RWPE2 (cell line): ENCODE data around the gene DMTF1.

Experiments used
- ATAC-seq: fragments of 200-7000 bp; cut with Tn5 transposase; 3 replicates; pipeline ENCODE4 v1.9.1; 2021; ENCODE audit warnings: low read depth
- DNase-seq: peaks from one replicate; pipeline ENCODE4 v3.0.0-alpha.2; 2020; ENCODE audit warnings: low spot score
- H3K27ac ChIP-seq: fragments of 450-650 bp; 2 replicates; pipeline ENCODE4 v1.5.1; 2017; ENCODE audit warnings: mild to moderate bottlenecking; ENCODE audit not compliant: poor library complexity, severe bottlenecking
- H3K27me3 ChIP-seq: fragments of 250-450 bp; sonication (Bioruptor Pico); 2 replicates; pipeline ENCODE4 v1.5.1; 2021; ENCODE audit warnings: mild to moderate bottlenecking, moderate library complexity; ENCODE audit not compliant: insufficient read depth, poor library complexity, severe bottlenecking
- H3K36me3 ChIP-seq: fragments of 250-450 bp; sonication (Bioruptor Pico); 2 replicates; pipeline ENCODE4 v1.5.1; 2020; ENCODE audit warnings: low read depth, mild to moderate bottlenecking, moderate library complexity
- H3K4me1 ChIP-seq: fragments of 250-450 bp; sonication (Bioruptor Pico); 2 replicates; pipeline ENCODE4 v1.5.1; 2021; ENCODE audit warnings: mild to moderate bottlenecking, moderate library complexity; ENCODE audit not compliant: insufficient read depth, poor library complexity, severe bottlenecking
- H3K4me3 ChIP-seq: fragments of 250-450 bp; sonication (Bioruptor Pico); 2 replicates; pipeline ENCODE4 v1.5.1; 2021; ENCODE audit warnings: mild to moderate bottlenecking, moderate library complexity; ENCODE audit not compliant: severe bottlenecking
- H3K9me3 ChIP-seq: fragments of 250-450 bp; sonication (Bioruptor Pico); 2 replicates; pipeline ENCODE4 v1.5.1; 2021; ENCODE audit warnings: mild to moderate bottlenecking, moderate library complexity; ENCODE audit not compliant: severe bottlenecking
- TF ChIP-seq, protein P1 (sequence below): fragments of 450-650 bp; IDR thresholded peaks from one replicate; pipeline ENCODE4 v1.5.1; 2017; ENCODE audit warnings: mild to moderate bottlenecking, moderate library complexity; ENCODE audit not compliant: poor library complexity, severe bottlenecking

Gene DMTF1

GRCh38 chr7:87188930-87189329 is 36.7 kb downstream of the DMTF1 start:
- no peak for DNase-seq
- Histone ChIP-seq H3K4me1 (no peaks in the 10 kb centered on the region), H3K4me3 (no peak overlapping the region), H3K9me3 (no peaks in the 10 kb centered on the region), H3K27me3 (no peaks in the 10 kb centered on the region), H3K36me3 (peaks cover 100% of the 10 kb centered on the region), H3K27ac (no peak overlapping the region)
- no peak for ATAC-seq
- TF ChIP-seq, protein P1, sequence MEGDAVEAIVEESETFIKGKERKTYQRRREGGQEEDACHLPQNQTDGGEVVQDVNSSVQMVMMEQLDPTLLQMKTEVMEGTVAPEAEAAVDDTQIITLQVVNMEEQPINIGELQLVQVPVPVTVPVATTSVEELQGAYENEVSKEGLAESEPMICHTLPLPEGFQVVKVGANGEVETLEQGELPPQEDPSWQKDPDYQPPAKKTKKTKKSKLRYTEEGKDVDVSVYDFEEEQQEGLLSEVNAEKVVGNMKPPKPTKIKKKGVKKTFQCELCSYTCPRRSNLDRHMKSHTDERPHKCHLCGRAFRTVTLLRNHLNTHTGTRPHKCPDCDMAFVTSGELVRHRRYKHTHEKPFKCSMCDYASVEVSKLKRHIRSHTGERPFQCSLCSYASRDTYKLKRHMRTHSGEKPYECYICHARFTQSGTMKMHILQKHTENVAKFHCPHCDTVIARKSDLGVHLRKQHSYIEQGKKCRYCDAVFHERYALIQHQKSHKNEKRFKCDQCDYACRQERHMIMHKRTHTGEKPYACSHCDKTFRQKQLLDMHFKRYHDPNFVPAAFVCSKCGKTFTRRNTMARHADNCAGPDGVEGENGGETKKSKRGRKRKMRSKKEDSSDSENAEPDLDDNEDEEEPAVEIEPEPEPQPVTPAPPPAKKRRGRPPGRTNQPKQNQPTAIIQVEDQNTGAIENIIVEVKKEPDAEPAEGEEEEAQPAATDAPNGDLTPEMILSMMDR: no peak

GRCh38 chr7:87190783-87191182 is 38.5 kb downstream of the DMTF1 start:
- Histone ChIP-seq H3K4me1 (no peaks in the 10 kb centered on the region), H3K4me3 (no peak overlapping the region), H3K9me3 (no peaks in the 10 kb centered on the region), H3K36me3 (peaks cover 100% of the 10 kb centered on the region), H3K27ac (no peak overlapping the region), H3K27me3 (no peaks in the 10 kb centered on the region)
- ATAC-seq (no peak), DNase-seq (no peak)
- TF ChIP-seq, protein P1: no peak

GRCh38 chr7:87192784-87193487 is 40.7 kb downstream of the DMTF1 start:
- DNase-seq (no peak), ATAC-seq (no peak)
- Histone ChIP-seq H3K36me3 (peaks cover 100% of the 10 kb centered on the region), H3K9me3 (no peaks in the 10 kb centered on the region), H3K4me1 (no peaks in the 10 kb centered on the region), H3K4me3 (no peak overlapping the region), H3K27ac (no peak overlapping the region), H3K27me3 (no peaks in the 10 kb centered on the region)
- TF ChIP-seq, protein P1: no peak

DNA sequence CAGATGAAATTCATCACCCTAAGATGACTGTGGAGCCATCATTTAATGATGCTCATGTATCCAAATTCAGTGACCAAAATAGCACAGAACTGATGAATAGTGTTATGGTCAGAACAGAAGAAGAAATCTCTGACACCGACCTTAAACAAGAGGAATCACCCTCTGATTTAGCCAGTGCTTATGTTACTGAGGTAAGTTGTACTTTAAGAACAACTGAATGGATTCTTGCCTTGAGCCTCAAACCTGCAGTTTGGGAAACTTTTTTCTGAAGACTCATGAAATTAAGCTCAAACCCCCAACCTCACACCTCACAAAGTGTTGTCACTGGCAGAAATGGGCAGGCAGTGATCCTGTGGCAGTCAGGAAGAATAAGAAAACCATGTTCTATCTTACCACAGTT is 41.7 kb downstream of the DMTF1 start:
- DNase-seq: no peak
- Histone ChIP-seq H3K4me1 (no peaks in the 10 kb centered on the region), H3K36me3 (peaks cover 100% of the 10 kb centered on the region), H3K27ac (no peak overlapping the region), H3K9me3 (no peaks in the 10 kb centered on the region), H3K27me3 (no peaks in the 10 kb centered on the region), H3K4me3 (no peak overlapping the region)
- TF ChIP-seq, protein P1: no peak
- ATAC-seq: no peak

DNA sequence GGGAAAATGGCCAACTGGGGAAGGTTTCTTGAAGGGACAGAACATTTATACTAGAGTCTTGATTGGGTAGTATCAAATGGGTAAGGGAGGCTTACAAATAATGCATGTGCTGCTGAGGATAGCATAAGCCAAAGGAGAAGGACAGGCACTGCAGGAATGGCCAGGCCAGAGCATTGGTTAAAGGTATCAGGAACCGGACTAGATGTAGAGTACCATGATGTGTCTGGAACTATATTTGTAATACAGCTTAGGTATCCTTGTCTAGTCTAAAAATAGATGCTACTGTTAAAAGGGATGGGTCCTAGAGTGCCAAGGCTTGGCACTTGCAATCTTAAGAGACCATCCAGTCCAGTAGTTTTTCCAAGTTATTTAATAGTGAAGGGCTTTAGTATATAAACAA is 47.0 kb downstream of the DMTF1 start:
- H3K9me3 ChIP-seq: no peaks in the 10 kb centered on the region

More for the DNA sequence above, 47.0 kb downstream of the DMTF1 start:
- H3K4me3 ChIP-seq: no peak overlapping the region
- DNase-seq (no peak), ATAC-seq (peak; percentile 9; the same call in 1 of the 3 replicates)
- no peaks in the 10 kb centered on the region for H3K27me3 ChIP-seq
- H3K27ac ChIP-seq: no peak overlapping the region
- no peaks in the 10 kb centered on the region for H3K4me1 ChIP-seq
- H3K36me3 ChIP-seq: peaks cover 70% of the 10 kb centered on the region
- TF ChIP-seq, protein P1: no peak
